Fibroblast of pulmonary artery (primary cell): ENCODE data around the gene DPYD.
A peak's percentile ranks its signal among the peaks of the same experiment; 100 is the strongest.

Source experiments
- DNase-seq: peaks from one replicate; pipeline ENCODE4 v3.0.0-alpha.2; 2010; ENCODE audit warnings: low read depth
- H3K4me3 ChIP-seq: replicated peaks from 2 replicates; pipeline ENCODE4 v1.5.1; 2011; ENCODE audit warnings: low read depth, mild to moderate bottlenecking, control low read depth, low read length, moderate library complexity
- TF ChIP-seq, protein P1 (sequence below): IDR thresholded peaks from 2 replicates; pipeline ENCODE4 v1.5.1; 2011; ENCODE audit warnings: mild to moderate bottlenecking, control low read depth, low read length, inconsistent platforms; ENCODE audit errors: missing control alignments

Gene DPYD

DNA sequence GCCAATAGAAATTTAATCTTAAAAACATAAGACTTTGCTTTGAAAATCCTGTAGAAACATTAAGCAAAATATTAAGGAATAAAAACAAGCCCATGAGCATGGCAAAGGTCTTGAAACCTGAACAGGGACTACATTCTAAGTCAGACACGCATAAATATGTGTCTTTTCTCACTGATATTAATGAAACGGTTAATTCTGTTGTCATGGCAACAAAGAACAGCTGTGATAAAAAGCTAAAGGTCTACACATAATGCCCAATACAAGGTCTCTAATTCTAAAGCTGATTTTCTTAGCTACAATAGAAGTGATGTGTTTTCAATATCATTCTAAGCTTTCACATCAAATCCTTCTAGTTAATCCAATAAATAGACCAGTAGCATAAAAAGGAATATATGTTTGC is 867.6 kb downstream of the DPYD start:
- no peak for DNase-seq
- no peak overlapping the region for H3K4me3 ChIP-seq
- TF ChIP-seq, protein P1, sequence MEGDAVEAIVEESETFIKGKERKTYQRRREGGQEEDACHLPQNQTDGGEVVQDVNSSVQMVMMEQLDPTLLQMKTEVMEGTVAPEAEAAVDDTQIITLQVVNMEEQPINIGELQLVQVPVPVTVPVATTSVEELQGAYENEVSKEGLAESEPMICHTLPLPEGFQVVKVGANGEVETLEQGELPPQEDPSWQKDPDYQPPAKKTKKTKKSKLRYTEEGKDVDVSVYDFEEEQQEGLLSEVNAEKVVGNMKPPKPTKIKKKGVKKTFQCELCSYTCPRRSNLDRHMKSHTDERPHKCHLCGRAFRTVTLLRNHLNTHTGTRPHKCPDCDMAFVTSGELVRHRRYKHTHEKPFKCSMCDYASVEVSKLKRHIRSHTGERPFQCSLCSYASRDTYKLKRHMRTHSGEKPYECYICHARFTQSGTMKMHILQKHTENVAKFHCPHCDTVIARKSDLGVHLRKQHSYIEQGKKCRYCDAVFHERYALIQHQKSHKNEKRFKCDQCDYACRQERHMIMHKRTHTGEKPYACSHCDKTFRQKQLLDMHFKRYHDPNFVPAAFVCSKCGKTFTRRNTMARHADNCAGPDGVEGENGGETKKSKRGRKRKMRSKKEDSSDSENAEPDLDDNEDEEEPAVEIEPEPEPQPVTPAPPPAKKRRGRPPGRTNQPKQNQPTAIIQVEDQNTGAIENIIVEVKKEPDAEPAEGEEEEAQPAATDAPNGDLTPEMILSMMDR: no peak

DNA sequence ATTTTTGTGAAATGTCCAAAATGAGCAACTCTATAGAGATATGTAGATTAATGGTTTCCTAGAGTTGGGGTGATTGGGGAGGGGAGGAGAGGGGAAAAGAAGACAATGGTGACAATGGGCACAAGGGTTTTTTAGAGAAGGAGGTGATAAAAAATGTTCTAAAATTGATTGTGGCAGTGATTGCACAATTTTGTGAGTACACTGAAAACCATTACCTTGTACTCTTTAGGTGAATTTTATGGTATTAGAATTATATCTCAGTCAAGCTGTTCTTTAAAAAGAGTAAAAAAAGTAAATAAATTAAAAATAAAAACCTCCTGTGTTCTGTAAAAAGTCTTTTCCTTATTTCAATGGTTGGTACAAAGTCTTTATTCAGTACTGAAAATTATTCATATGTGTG is 869.0 kb downstream of the DPYD start:
- TF ChIP-seq, protein P1: no peak
- DNase-seq: no peak
- no peak overlapping the region for H3K4me3 ChIP-seq

DNA sequence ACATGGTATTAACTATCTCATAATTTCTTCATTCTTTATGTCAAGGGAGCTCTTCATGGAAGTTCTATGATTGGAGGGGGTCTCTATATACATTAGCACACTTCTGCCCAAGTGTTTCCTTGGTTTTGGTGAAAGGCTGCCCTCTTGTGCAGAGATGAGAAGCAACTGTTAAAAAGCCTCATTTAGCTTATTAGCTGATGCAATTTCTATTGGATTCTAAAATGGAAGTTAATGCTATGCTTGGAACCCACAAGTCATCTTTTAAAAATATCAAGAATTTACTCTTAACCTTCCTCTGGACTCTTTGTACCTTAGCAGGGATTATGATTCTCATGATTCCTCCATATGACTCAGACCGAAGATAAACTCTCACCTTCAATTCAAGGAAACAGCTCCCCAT is 870.3 kb downstream of the DPYD start:
- DNase-seq: peak; percentile 69
- H3K4me3 ChIP-seq: no peak overlapping the region
- TF ChIP-seq, protein P1: peak; percentile 55

DNA sequence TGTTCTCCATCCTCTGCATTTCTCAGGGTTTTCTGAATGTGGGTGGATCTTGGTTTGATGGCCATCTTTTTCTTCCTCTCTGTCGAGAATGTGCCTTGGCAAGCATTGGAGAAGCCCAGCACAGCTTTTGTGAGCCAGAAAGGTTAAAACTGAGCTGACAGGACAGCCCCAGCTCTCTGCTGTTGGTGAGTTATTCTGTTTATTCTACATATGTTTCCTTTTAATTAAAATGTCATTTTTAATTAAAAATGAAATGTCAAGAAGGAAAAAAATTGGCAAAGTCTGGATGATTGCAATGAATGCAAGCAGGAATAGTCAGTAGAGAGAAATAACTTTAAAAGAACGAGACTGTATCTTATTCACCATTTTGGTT is 873.4 kb downstream of the DPYD start:
- DNase-seq: no peak
- H3K4me3 ChIP-seq: no peak overlapping the region
- TF ChIP-seq, protein P1: no peak

DNA sequence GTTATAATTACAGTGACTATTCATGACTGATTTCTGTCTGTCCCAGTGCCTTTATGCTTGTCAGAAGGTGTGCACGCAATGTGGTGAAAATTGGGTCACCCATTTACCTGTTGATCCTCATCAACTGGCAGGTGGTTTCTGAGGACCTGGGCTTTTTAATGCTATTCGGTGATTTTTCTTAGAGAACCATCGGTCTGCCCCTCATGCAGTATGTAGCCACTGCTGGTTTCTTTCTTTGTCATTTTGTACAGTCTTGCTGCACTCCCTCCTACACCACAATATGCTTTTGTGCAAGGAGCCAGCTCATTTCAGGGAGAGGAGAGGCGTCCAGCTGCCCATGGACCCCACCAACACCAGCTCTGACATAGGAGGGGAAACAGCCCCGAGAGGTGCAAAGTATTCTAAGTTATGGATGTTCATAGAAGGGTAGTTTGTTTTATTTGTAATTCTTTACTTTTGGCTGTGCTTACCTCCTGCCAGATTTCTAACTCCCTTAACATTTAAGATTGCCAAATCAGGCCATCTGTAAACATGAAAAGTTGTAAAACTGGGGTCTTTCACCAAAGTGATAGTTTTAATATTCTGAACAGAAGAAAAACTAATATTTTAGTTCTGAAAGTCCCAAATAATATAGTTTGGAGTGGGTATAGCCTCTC is 873.9 kb downstream of the DPYD start:
- TF ChIP-seq, protein P1: no peak
- no peak overlapping the region for H3K4me3 ChIP-seq
- no peak for DNase-seq

DNA sequence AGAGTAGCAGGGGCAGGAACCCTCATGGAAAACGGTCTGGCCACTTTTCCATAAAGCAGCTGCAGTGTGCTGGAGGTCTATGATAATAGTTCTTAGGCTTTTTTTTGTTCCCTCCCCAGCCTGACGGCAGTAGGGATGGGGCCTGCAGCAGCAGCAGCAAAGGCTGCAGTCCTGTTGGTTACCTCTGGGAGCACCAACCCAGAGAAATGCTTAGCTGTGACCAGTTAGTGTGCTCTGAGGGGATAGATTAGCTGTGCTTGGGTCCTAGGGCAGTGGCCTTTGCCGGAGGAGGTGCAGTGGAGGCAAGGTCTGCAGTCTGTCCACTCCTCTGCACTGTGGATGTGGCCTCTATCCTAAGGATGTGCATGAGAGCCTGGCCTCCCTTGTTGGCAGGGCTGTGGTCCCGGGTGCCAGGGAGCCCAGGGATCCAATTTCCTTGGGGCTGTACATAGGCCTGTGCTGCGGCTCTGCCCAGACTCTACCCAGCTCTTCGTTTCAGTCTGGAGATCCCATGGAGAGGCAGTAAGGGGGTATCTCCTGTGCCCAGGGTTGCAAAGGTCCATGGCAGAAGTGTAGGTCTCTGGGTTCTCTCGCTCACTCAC is 876.6 kb downstream of the DPYD start:
- no peak for DNase-seq
- TF ChIP-seq, protein P1: no peak
- no peak overlapping the region for H3K4me3 ChIP-seq

DNA sequence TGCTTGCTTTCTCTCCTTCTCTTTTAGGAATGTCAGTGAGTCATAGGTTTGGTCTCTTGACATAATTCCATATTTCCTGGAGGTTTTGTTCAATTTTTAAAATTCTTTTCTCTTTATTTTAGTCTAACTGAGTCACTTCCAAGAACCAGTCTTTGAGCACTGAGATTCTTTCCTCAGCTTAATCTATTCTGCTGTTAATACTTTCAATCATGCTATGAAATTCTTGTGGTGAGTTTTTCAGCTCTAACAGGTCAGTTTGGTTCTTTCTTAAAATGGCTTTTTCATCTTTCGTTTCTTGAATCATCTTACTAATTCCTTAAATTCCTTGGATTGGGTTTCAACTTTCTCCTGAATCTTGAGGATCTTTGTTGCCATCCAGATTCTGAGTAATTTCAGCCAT is 878.3 kb downstream of the DPYD start:
- peak; percentile 33 for DNase-seq
- TF ChIP-seq, protein P1: no peak
- no peak overlapping the region for H3K4me3 ChIP-seq
